GM21619 (cell line): ENCODE results near the gene INTS3.
A peak's percentile ranks its signal among the peaks of the same experiment; 100 is the strongest.
"Not testable (repeated sequence)": the region's sequence is repeated elsewhere in the genome, so short reads cannot be mapped to it uniquely, and the experiment has no call there.

Source experiments
- ATAC-seq: cut with Tn5 transposase; IDR thresholded peaks from one replicate; pipeline ENCODE4 v1.9.1; 2021; ENCODE audit not compliant: unreplicated experiment

Gene INTS3

DNA sequence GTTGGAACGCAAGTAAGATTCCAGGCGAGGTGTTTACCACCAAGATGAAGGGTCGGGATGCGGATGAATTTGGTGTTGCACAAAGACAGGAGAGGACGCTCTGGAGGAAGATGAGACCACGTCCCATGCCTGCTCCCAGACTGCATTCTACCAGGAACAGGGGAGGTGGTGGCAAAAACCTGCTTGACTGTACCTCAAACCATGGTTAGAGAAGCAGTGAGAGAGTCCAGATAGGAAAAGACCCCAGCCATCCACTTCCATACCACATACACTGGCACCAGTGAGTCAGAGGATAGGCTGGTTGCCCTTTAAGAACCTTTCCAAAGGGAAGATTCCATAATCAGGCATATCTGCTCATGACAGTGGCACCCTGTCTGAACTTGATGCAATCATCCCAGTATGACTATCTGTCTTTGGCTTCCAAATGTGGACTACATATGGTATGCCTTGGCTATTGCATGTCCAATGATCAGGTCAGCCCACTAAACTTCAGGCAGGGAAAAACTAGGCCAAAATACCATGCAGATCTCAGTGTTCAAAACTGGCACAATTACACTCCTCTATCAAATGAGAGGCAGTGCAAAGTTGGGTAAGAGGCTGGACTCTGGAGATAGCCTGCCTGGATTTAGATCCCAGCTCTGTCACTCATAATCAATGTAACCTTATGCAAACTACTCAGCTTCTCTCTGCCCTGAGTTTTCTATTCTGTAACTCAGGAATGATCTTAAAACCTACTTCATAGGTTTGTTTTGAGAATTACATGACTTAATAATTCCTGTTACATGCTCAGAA, 28.7 kb upstream of the INTS3 start:
- ATAC-seq, result no peak

DNA sequence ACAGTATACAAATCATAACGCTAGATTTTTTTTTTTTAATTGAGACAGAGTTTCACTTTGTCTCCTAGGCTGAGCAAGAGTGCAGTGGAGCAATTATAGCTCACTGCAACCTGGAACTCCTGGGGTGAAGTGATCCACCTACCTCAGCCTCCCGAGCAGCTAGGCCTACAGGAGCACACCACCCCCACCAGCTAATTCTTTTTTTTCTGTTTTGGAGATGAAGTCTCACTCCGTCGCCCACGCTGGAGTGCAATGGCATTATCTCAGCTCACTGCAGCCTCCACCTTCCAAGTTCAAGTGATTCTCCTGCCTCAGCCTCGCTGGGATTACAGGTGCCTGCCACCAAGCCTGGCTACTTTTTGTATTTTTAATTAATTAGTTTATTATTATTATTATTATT, 28.1 kb upstream of the INTS3 start:
- ATAC-seq, result no peak

DNA sequence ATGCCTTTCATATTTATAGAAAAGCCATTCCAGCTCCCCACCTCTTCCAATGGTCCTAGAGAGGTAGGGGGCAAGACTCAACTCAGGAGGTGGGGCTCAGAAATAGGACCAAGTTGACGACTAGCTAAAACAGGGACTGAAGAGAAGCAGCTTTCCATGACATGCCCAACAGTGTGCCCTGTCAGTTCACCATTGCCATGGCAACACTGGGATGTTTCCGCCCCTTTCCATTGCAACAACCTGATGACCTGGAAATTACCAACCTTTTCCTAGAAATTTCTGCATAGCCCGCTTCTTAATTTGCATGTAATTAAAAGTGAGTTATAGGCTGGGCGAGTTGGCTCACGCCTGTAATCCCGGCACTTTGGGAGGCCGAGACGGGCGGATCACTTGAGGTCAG, 22.4 kb upstream of the INTS3 start:
- ATAC-seq, result no peak

DNA sequence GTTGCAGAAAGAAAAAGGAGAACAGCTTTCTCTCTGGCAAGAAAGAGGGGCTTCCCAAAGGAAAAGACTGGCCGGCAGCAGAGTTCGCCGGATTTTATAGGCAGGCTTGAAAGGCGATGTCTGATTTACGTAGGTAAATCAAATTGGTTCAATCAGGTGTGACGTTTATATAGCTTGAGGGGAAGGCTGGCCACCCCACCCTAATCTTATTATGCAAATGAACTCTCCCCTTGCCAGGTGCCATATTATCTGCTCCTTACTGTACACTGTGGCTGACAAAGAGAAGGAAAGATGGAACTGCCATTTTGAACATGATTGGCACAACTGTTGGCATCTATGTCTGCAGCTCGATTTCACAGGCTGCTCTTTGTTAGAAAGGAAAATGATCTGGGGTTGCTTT, 16.8 kb upstream of the INTS3 start:
- no peak for ATAC-seq

DNA sequence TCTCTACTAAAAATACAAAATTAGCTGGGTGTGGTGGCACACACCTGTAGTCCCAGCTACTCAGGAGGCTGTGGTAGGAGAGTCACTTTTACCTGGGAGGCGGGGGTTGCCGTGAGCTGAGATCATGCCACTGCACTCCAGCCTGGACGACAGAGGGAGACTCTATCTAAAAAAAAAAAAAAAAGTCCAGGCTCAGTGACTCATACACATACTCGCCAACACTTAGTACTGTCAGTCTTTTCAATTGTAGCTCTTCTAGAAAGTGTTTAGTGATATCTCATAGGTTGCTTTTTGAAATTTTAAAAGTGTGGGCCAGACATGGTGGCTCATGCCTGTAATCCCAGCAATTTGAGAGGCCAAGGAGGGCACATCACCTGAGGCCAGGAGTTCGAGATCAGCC, 11.6 kb upstream of the INTS3 start:
- ATAC-seq, result not testable (repeated sequence)

DNA sequence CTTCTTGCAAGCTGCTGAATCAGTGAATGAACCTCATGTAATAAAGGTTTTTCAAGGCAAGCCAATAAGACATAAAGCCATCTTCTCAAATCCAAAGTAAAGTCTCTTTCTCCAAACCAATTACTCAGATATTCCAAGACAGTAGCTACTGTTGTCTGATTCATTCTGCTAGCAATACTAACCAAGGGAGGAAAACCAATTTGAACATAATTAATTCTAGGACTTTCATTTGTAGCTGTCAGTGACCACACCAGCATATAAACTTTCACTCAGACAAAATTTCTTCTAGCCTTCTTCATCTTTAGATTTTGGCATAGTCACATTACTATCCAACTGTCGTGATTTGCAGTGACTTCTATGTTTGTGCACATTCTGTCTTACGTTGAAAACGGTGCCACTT, 10.5 kb upstream of the INTS3 start:
- ATAC-seq, result no peak

DNA sequence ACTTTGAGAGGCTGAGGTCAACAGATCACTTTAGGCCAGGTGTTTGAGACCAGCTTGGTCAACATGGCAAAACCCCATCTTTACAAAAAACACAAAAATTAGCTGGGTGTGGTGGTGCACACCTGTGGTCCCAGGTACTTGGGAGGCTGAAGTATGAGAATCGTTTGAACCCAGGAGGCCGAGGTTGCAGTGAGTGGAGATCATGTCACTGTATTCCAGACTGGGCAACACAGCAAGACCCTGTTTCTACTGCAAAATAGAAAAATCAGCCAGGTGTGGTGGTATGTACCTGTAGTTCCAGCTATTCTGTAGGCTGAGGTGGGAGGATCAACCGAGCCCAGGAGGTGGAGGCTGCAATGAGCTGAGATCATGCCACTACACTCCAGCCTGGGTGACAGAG, 4.2 kb upstream of the INTS3 start:
- ATAC-seq, result no peak

DNA sequence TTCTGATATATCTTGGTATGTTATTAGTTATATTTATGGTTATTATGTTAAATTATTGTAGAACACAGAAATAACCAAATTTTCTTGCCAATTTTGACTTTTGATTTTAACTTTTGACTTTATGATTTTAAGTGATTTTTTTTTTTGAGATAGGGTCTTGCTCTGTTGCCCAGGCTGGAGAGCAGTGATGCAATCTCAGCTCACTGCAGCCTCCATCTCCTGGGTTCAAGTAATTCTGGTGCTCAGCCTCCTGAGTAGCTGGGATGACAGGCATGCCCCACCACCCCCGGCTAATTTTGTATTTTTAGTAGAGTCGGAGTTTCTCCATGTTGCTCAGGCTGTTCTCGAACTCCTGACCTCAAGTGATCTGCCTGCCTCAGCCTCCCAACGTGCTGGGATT, 3.2 kb upstream of the INTS3 start:
- ATAC-seq, result not testable (repeated sequence)

DNA sequence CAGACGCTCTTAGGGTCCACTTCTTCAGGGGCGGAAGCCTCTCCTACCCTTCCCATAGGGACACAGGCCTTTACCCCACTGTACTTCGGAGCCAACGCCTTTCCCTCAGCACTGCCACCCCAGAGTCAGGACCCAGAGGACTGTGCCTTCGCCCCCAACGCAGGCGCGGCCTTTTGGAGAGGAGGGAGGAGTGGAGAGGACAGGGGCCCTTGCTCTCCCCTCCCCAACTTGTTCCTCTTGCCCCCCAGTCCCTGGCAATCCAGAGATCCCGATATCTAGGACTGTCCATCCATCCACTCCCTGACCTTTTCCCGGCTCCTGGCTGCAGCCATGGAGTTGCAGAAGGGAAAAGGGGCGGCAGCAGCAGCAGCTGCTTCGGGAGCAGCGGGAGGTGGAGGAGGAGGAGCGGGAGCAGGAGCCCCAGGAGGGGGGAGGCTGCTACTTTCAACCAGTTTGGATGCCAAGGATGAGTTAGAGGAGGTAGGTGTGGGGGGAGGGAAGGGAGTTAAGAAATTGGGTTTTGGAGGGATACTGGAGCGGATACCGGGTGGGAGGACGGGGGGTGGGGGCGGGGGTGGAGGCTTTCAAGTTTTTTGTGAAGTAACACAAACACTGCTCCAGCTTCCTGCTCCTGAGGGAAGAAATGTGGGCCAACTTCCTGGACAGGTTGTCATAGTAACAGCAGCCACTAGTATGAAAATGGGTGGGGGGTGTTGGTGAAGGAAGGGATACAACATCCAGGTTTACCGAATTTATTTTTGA, 636 bp downstream of the INTS3 start:
- ATAC-seq, result no peak

DNA sequence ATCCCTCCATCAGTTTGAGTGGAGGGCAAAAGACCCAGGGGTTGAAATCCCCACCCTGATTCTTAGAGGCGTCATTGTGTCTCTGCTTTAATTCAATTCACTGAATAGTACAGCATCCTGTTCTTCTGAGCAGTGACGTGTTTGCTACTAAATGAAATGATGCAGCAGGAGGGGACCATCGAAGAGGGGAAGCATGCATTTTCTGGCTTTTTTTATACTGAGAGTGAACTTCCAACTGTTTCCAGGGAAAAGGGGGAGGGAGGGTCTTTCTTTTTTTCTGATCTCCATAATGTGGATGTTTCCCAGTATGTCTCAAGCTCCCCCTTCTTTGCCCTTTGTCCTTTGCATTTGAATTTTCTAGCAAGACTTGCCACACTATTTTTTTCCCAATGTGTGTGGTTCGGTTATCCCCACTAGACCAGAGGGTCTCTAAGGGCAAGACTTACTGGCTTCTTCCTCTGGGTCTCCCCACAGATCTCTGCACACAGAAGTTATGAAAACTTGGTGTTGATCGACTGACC, 2.7 kb downstream of the INTS3 start:
- ATAC-seq, result no peak

DNA sequence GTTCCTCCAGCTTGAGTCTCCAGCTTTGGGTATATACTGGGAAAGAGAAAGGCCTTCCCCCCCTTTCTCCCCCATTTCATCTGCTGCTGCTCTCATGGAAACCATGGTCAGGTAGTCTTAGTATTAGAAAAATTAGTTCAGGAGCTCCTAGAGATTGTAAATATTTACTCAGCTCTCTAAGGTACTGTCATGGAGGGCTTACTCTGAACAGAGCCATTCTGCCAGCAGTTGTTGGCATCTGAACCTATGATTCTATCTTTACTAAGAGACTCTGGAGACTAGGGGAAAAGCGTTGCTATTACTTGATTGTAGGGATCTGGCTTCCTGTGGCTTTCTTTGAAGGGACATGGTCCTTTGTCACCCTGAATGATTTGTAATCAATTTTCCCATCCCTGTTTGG, 6.1 kb downstream of the INTS3 start:
- no peak for ATAC-seq

DNA sequence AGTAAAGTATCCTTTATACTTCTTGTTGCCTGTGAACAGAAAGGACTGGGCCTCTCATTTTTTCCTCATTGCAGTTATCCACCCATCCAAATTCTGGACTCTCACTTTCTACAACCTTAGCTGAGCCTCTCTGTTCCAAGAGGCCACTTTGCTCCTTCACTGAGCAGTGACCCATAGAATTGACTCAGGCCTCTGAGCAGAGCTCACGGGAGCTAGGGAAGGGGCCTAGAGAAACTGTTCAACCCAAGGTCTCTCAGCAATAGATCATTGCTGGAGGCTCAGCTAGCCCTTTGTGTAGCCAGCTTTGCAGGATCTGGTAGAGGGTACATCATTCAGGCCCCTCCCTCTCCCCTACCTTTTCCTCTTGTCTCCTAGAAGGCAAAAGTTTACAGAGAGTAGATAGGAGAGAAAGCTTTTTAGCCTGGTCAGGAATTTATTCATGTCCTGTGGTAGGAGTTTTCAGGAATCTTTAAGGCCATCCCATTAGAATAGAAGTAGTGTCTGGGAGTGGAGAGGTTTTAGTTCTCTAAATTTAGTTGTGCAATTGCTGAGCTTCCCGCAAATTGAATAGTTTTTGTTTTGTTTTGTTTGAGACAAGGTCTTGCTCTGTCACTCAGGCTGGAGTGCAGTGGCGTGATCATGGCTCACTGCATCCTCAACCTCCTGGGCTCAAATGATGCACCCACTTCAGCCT, 6.7 kb downstream of the INTS3 start:
- no peak for ATAC-seq

DNA sequence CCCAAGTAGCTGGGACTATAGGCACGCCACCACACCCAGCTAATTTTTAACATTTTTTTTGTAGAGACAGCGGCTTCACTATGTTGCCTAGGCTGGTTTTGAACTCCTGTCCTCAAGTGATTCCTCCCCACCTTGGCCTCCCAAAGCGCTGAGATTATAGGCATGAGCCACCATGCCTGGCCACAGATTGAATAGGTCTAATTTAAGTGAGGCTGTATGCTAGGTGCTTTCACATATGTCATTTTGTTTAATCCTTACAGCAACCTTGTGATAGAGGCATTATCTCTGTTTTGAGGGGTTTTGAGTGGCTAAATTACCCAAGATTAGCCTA, 7.2 kb downstream of the INTS3 start:
- no peak for ATAC-seq

DNA sequence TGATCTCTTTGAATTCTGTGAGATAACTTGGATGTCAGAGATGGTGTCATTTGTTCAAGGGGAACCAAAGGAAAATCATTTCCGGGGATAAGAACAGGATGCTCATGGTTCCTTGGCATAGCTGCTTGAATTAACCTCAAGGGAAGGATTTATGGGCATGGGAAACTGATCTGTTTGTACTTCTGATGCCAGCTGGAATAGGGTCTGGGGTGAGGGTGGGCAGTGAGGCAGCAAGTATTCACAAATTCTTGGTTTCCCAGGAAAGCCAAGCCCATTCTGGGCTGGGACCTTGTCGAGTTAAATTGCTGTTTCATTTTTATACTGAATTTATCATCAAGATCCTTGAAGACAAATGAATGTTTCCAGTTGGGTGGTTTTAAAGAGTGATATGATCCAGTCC, 14.1 kb downstream of the INTS3 start:
- ATAC-seq, result no peak

DNA sequence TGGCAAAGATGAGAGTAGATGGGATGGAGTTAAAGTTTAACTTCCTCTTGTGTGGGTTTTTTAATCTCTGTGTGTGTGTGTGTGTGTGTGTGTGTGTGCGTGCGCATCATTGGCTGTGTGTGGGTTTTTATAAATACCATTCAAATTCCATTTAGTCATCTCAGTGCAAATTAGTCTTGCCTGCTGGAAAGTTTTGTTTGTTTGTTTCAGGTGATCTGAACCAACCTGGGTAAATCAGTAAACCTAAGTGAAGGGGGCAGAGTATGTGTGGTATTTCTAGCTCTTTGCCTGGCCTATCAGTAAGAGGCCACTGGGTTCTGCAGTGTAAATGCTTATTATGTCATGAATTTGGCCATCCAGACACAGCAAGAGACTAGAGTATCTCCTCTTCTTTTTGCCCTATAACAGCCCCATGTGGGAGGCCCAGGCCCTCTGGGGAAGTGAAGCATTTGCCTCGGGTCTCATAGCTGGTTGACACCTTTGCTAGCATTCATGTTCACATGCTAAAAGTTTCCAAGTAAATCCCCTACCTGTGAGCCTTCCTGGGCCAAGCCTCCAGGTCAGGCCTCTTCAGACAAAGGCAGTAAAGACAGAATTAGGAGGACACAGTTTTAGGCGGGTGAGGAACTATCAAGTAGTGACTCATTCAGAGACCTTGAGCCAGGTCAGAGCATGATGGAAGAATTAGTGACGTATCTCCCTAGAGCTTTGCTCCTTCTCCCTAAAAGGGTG, 14.7 kb downstream of the INTS3 start:
- peak; percentile 67 for ATAC-seq

DNA sequence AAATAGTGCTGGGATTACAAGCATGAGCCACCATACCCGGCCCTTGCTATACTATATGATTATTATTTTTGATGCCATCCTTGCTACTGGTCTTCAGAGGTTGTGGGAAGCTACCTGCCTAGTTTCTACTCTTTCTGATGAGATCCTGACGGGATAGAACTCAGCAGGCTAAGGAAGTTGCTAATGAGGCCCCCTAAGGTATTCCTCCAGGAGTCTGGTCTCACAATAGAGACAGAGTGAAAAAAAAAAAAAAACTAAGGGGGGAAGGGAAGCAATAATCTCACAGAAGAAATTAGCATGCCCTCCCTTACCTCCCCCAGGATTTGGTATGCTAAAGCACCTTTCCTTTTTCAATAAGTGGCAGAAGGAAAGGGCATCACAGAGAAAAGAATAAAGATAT, 17.6 kb downstream of the INTS3 start:
- ATAC-seq, result no peak

DNA sequence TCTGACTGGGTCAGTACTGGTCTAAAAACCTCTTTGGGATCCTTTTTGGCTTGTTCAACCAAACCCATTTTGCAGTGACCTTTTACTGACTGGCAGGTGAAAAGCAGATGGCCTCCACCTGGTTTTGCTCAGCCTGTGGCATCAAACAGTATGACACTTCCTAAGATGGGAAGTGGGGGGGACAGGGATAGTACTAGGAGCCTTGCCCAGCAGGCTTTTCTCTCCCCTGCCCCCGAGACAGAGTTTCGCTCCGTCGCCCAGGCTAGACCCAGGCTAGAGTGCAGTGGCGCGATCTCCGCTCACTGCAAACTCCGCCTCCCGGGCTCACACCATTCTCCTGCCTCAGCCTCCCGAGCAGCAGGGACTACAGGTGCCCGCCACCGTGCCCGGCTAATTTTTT, 18.3 kb downstream of the INTS3 start:
- no peak for ATAC-seq

DNA sequence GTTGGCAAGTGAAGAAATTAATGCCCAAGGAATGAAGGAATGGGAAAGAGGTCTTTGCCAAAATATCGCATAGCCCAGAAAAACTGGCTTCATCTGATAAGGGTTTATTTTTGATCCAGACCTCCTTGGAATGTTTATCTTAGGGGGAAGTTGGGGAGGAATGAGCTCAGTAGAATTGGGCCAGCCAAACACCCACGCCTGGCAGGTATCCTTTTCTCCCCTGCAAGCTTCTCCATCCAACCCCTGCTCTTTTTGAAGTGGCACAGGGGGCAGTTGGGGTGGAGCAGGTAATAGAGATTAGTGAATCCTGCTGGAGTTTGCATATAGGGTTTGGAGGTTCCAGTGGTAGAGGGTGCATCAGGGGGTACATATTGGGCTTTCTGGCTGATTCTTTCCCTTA, 21.1 kb downstream of the INTS3 start:
- no peak for ATAC-seq

DNA sequence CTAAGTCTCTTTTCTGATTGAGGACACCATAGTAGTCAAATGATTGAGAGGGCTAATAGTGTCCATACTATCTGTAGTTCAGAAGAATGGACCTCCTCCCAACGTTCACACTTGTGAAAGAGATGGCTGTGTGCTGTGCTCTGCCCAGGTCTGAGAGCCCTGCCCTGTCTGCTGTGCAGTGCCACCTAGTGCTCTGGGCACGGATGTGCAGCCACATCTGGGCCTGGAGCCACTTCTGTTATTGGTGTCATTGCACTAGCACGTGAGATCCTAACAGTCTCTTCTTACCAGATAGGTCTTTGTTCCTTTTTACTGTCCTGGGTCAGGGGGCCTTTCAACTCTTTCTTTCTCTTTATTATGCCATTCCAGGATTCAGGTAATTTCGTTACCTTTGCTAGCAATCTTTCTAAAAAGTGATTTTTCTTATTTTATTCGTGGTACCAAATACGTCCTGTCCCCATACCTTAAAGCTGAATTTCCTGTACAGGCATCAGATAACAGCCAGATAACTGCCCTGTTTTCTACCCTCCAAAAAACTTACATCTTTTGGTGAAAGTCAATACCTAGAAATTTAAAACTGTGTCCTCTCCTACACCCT, 21.7 kb downstream of the INTS3 start:
- peak; percentile 80 for ATAC-seq

DNA sequence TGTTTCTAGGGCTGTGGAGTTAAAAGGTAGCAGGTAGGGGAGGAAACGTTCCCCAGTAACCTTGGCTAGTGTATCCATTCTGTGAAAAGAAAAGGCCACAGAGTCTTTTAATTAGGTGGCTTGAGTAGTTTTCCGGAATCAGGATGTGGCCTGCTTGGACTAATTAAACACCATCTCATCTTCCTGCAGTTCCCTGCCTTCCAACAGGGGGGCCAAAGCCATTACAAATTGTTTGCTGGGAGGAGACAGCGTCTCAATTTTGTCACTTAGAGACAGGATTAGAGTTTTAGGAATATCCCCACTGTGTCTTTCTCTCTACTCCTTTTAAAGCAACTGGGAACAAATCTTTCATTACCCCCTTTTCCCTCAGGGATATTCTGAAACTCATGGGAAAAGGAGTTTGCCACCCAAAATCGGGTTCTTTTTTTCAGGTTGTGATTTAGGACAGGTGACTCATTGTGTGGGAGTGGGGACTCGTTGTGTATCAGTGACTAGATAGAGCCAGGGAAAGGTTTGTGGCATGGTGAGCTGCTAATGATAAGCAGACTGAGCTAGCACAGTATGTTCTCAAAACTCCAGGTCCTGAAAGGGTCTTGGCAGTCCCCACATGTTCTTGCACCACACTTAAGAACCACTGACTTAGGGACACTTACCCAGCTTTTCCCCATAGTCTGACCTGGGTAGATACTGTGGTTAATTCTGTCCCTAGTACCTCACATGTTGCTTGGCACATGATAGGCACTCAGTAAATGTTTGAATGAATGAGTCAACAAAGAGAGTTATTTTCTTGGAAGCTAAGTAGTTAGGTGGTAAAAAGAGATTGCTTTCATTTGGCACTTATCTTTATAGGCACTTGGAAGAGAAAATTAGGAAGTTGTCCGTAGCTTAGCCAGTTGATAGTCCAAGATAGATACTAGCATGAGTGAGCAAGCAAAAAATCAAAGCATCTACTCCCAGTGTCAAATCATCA, 22.5 kb downstream of the INTS3 start:
- no peak for ATAC-seq
